ENCODE data around the gene FOXA1.

DNA sequence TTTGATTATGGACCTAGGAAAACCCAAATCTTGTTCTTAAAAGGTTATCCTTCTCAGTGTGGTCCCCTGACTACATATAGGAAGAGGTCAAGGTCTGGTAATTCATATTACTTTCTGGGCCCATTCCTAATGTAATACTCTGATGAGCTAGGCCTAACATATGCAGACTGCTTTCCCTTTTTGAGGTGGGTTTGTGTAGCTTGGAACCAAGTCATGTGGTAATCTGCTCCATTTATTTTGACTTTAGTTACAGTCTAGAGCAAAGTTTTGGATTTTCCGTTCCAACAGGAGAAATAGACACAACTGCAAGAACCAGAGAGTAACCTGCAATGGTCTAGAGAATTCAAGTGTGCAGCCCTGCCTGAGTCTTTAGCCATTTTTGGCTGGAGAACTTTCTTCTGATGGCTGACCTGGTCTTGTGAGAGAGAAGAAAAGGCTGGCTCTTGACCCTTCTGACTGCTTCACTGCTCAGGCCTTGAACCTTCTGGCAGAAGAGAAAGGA, 22.9 kb upstream of the FOXA1 start:
- TF ChIP-seq CTCF (tag by site-specific recombination; IDR thresholded peaks at IDR 0.05) (no peak), ZBTB26 (tag by site-specific recombination; optimal IDR thresholded peaks at IDR 0.05) (no peak), SETDB1 (IDR thresholded peaks at IDR 0.05; ENCODE audit: insufficient read length, low read length) (no peak), ZNF555 (tag by site-specific recombination; conservative IDR thresholded peaks at IDR 0.05) (no peak), ZSCAN30 (tag by site-specific recombination; IDR thresholded peaks at IDR 0.05) (no peak), KLF1 (tag by site-specific recombination; IDR thresholded peaks at IDR 0.05) (no peak), IKZF3 (tag by site-specific recombination; IDR thresholded peaks at IDR 0.05) (no peak), ZFP41 (tag by site-specific recombination; IDR thresholded peaks at IDR 0.05; ENCODE audit: borderline replicate concordance) (no peak), ZNF174 (tag by site-specific recombination; IDR thresholded peaks at IDR 0.05) (no peak), ZNF747 (tag by site-specific recombination; IDR thresholded peaks at IDR 0.05) (no peak), MYNN (tag by site-specific recombination; IDR thresholded peaks at IDR 0.05; ENCODE audit: borderline replicate concordance) (no peak)
